ENCODE measurements around the gene ALDH16A1.

The ALDH16A1 gene

DNA sequence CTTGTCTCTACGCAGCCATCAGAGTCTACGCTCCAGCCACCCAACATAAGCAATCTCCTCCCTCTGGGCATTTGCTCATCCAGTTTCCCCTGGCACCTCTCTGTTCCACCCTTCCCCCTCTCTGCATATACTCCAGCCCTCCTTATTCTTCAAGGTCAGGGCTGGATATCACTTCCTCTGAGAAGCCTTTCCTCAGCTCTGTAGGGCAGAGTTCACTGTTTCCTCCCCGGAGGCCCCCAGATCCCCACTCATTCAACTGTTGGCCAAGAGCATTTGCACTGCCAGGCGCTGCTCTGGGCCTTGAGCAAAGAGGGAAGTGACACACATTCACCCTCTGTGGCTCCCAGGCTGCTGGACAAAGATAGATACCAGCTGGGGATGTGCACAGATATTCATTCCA, 62.7 kb downstream of the ALDH16A1 start:
- peak; percentile 73 for DNase-seq (ENCODE audit: low spot score)

DNA sequence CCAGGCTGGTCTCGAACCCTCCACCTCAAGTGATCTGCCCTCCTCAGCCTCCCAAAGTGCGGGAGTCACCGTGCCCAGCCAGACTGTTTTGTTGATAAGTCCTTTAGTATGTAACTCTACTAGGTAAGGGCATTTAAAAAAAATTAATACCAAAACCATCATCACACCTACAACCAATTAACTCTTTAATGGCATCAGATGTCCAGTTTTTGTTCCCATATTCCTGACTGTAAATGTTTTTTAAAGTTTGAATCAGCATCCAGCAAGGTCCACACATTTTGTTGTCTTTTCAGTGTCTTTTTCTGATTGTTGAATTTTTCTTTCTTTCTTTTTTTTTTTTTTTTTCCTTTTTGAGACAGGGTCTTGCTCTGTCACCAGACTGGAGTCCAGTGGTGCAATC, 65.0 kb downstream of the ALDH16A1 start:
- DNase-seq (ENCODE audit: low spot score): no peak
